Transverse colon (tissue), 4 donors: ENCODE results near the gene ECHS1.

Experiments used
- CTCF ChIP-seq, 5 experiments: fragments of 200-600 bp in 3 of 5; fragments of 450-650 bp in 2 of 5; sonication (generic) in 3 of 5; IDR thresholded peaks; 1 replicate in 2 of 5; 2 replicates in 3 of 5; pipeline ENCODE4 v1.5.1; 2016 to 2017; ENCODE audit warnings: antibody characterized with exemption in 5 of 5, inconsistent platforms in 3 of 5, mild to moderate bottlenecking in 2 of 5, moderate library complexity in 1 of 5
- POLR2A ChIP-seq: fragments of 450-650 bp; IDR thresholded peaks from one replicate; pipeline ENCODE4 v1.6.1; 2016; ENCODE audit warnings: antibody characterized with exemption, mild to moderate bottlenecking, moderate library complexity
- POLR2AphosphoS5 ChIP-seq, 3 donors: sonication (generic); formaldehyde crosslinking; IDR thresholded peaks; one replicate each; pipeline ENCODE4 v1.6.1; 2016; ENCODE audit warnings: antibody characterized with exemption in 3 of 3

DNA sequence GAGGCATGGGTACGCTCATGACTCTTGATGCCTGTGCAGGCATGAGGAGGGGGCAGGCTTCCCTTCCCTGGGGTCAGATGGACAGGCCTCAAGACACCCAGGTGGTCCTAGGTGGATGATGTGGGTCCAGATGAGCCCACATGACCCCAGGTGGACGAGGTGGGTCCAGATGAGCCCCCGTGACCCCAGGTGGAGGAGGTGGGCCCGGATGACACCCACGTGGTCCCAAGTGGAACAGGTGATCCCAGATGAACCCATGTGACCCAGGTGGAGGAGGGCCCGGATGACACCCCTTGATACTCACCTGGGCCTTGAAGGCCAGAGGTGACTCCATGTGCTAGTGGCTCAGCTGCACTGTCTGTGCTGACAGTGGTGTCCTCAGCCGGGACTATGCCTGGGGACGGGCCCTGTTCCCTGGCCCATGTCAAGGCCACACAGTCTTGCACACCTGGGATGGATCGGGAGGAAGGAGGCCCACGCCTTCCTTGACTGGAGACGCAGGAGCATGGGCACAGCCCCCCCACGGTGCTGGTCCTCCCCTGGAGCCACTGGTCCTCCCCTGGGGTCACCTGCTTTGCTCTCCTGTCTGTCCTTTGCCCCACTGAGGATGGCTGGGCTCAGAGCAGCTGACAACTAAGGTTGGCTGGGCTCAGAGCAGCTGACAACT is 22.7 kb downstream of the ECHS1 start:
- TF ChIP-seq CTCF (IDR thresholded peaks at IDR 0.05) (no peak), POLR2AphosphoS5 (IDR thresholded peaks at IDR 0.05) (no peak), POLR2A (no peak)
